Activated gamma-delta T cell treated with Interleukin-2 at 50 U/mL for 16 hours (primary cell): ENCODE data around the gene TTC28.

Experiments used
- DNase-seq: peaks from one replicate; pipeline ENCODE4 v3.0.0-alpha.2; 2020

TTC28 gene

GRCh38 chr22:27976586-27976985 is 703.1 kb downstream of the TTC28 start:
- no peak for DNase-seq

GRCh38 chr22:27975381-27976013 is 704.1 kb downstream of the TTC28 start:
- no peak for DNase-seq

GRCh38 chr22:27973846-27974245 is 705.8 kb downstream of the TTC28 start:
- DNase-seq = no peak

GRCh38 chr22:27972732-27973698 is 706.6 kb downstream of the TTC28 start:
- no peak for DNase-seq

GRCh38 chr22:27971926-27972325 is 707.7 kb downstream of the TTC28 start:
- no peak for DNase-seq

- DNase-seq = no peak
Observed at GRCh38 chr22:27970596-27971220, 708.9 kb downstream of the TTC28 start.

- no peak for DNase-seq
Observed at GRCh38 chr22:27966168-27967064, 713.2 kb downstream of the TTC28 start.

GRCh38 chr22:27962268-27963044 is 717.2 kb downstream of the TTC28 start:
- no peak for DNase-seq

- DNase-seq = no peak
Observed at GRCh38 chr22:27961680-27962079, 718.0 kb downstream of the TTC28 start.

GRCh38 chr22:27961182-27961581 is 718.5 kb downstream of the TTC28 start:
- DNase-seq = no peak

GRCh38 chr22:27959335-27960090 is 720.1 kb downstream of the TTC28 start:
- no peak for DNase-seq

GRCh38 chr22:27952779-27953178 is 726.9 kb downstream of the TTC28 start:
- no peak for DNase-seq

GRCh38 chr22:27952091-27952490 is 727.5 kb downstream of the TTC28 start:
- no peak for DNase-seq

- no peak for DNase-seq
Observed at GRCh38 chr22:27949421-27949820, 730.2 kb downstream of the TTC28 start.

GRCh38 chr22:27948569-27948968 is 731.1 kb downstream of the TTC28 start:
- DNase-seq = no peak

GRCh38 chr22:27947448-27947847 is 732.2 kb downstream of the TTC28 start:
- no peak for DNase-seq

GRCh38 chr22:27941143-27941542 is 738.5 kb downstream of the TTC28 start:
- DNase-seq = no peak

- DNase-seq = no peak
Observed at GRCh38 chr22:27937453-27937852, 742.2 kb downstream of the TTC28 start.

- no peak for DNase-seq
Observed at GRCh38 chr22:27935897-27936296, 743.7 kb downstream of the TTC28 start.

GRCh38 chr22:27934069-27934468 is 745.6 kb downstream of the TTC28 start:
- DNase-seq = no peak
